Measurements from ENCODE around the gene LSMEM2.
"Not testable (repeated sequence)": the region's sequence is repeated elsewhere in the genome, so short reads cannot be mapped to it uniquely, and the experiment has no call there.

Gene LSMEM2

DNA sequence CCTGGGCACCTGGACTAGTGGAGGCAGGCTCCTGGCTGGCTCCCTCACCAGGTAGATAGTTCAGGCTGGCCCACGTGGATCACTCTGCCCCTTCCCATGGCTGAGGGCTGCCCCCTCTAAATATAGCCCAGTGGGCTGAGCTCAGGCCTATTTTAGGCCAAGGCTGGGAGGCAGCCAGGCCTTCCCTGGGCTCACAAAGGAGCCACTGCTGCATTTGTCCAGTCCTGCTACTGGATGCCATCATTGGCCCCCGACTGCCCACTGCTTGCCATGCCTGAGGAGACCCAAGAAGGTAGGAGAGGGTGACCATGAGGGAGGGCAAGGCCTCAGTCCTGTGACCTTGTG lies at the start of gene LSMEM2:
Gene LSMEM2, plus strand, starts transcription at position 208 of the 345 bp plus-strand sequence. Its CDS starts 27 bp downstream, at position 235.
- no peak for FAIRE-seq

DNA sequence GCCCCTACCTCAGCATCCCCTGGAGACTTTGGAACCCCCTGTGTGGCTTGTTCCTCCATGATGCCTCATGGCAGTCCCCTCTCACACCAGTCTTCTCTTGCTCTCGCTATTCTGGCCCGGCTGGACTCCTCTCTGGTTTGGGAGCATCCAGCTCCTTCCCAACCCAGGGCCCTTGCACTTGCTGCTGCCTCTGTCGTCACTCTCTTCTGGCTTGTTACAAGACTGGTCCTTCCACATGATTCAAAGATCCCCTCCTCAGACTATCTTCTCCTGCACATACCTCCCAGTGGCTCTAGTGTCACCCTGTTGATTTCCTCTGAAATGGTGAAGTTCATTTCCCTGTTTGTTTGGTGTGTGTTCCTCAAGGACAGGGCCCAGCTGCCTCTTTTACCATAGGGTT lies 49.4 kb upstream of the LSMEM2 start:
- FAIRE-seq: no peak

DNA sequence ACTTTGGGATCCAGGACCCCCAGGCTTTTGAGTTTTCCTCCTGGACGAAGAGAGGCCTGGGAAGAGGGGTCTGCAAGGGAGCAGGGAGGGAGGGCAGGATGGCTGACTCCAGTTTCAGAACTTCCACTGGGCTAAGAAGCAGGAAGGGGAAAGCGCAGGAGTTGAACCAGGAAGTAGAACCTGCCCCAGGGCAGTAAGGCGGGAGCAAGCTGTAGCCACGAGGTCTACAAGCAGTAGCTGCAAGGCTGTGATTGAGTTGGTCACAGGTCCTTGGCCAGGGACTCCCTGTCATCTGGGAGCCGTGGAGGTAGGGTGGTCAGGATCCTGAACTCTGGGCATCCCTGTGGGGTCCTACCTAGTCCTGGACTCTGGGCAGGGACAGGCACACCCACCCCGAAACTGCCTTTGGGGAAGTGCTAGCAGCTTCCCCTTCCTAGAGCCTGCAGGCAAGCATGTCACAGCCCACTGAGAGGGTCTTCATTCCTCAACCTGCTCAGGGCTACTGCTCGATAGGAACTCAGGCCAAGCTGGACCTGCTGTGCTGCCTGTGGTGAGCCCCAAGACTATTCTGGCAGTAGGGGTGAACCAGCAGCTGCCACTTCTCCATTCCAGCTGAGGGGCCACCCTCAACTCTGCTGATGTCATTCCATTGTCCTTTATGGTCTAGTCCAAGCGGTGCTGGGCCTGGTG lies 48.6 kb upstream of the LSMEM2 start:
- FAIRE-seq: no peak

DNA sequence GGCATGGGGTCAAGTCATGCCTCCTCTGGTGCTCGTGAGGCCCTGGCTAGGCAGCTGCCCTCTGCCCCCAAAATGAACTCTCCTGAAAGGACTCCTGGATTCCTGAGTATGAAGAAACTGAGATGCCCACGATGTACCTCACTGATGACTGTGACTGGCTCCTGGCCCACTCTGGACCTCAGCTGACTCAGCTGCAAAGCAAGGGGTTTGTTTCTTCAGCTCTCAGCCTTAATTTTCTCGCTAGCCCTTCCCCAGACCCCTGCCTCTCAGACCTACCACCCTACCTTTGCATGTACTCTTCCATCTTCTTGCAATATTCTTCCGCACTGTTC lies 48.1 kb upstream of the LSMEM2 start:
- FAIRE-seq: no peak

DNA sequence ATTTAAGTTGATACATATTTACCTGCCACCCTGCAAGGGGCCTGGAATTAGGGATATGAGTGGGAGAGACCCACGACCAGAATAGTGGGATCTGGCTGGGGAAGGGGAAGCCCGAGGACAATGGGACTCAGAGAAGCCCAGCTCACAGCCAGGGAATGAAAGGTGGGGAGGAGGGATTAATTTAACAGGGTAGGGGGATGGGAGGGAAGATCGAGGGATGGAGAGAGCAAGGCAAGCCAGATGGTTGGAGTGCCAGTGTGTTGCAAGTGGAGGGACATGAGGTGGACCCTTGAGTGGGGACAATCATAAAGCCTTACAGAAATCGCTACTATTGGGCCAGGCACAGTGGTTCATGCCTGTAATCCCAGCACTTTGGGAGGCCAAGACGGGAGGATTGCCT lies 47.3 kb upstream of the LSMEM2 start:
- FAIRE-seq: no peak

DNA sequence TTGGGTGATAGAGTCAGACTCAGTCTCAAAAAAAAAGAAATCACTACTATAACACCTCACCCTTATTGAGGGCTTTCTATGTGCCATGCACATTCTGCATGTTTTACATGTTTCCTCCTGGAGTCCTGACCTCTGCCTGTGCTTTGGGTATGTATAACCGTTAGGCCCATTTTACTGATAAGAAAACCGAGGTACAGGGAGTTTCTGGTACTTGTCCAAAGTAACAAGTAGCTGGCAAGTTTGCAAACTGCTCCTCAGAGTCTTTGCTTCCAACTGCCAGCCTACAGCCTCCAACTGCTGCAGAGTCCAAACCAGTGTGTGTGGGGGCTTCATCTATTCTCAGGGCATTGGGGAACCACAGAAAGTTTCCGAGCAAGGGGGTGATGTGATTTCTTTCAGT lies 46.6 kb upstream of the LSMEM2 start:
- no peak for FAIRE-seq

DNA sequence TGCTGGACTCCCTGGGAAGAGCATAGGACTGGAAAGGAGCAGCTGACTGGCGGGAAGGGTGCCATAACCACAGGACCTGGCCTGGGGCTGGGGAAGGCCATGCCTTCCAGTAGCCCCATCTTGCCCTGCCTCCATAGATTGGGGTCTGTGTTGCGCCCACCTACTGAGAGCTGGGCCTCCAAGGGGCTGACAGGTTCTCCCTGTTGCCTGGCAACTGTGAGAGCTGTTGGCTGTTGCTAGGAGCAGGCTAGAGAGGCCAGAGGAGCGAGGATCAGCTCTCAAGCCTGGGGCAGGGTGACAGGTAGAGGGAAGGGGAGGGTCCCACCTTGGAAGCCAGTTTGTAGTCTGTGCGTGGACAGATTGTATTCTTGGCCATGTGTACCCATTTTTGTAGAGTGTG lies 45.7 kb upstream of the LSMEM2 start:
- FAIRE-seq: no peak

DNA sequence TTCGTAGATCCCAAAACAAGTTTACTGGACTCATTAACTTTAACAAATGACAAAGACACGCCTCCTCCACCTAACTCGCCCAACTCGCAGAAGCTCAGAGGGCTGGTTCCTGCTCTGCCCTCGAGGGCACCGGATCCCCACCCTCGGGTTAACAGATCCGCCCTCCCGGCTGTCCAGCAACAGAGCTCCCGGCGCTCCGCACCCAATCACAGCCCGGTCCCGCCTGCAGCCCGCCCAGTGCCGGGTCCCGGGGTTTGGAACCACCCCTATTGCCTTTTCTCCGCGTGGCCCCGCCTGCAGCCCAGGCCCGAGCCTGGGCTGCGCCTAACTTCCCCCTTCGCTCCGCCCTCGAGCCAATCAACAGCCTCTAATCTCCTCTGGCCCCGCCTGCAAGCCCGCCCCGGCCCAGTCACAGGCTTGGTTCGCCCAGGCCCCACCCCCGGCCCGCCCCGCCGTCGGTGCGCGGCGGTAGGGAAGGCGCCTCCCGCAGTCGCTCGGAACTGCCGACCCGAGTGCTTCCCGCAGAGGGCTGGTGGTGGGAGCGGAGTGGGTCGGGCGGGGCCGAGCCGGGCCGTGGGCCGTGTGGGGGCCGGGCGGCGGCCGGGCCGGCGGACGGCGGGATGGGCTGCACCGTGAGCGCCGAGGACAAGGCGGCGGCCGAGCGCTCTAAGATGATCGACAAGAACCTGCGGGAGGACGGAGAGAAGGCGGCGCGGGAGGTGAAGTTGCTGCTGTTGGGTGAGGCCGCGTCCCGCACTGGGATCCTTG lies 43.0 kb upstream of the LSMEM2 start, which contains the start of gene GNAI2:
Gene GNAI2, plus strand, starts transcription at position 489 of the 768 bp plus-strand sequence. Its CDS starts 132 bp downstream, at position 621.
- peak; percentile 100 for FAIRE-seq

DNA sequence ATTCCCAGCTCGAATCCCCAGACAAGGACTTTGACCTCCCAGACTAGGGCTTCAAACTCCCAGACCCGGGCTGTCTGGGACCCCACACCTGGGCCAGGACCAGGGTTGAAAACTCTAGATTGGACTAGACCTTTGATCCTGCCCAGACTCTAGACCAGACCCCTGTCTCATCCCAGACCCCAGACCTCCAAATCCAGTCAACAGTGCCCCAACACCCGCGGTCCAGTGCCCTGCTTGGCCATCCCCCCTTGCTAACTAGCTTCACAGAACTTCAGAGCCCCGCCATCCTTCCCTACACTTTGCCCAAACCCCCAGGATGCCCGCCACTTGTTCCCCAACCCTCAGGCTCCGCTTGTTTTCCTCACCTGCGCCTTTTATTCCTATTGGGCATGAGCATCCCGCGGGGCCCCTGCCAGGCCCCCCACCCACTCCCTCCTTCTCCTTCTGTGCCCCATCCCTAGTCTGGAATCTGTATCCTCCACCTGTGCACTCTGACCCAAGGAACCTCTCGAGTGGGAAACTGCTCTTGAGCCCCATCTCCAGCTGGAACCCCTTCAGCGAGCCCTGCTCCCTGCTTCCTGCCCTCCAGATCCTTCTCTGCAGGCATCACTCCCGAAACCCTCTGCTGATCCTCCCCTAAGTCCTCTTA lies 42.3 kb upstream of the LSMEM2 start:
- no peak for FAIRE-seq

DNA sequence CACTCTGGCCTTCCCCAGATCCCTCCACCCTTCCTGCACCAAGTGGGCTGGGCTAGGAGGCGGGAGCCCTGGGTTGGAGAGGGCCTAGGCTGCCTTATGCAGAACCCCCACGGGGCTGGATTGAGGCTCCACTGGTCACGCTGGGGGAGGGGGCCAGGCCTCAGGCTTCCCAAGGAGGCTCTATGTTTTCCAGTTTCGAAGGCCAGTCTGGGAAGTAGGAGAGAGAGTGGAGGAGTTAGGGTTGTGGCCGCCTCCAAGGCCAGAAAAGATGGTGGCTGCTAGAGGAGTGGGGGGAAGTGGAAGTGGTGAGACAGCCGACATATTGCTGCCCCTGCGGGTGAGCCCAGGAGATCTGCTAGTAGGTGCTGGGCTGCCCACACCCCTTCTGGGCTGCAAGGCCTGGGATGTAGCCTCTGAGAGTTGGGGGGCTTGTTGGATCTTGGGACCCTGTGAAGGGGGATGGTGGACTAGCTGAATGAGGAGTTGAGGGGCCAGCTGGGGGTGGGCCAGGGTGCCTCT lies 41.7 kb upstream of the LSMEM2 start:
- FAIRE-seq: no peak

DNA sequence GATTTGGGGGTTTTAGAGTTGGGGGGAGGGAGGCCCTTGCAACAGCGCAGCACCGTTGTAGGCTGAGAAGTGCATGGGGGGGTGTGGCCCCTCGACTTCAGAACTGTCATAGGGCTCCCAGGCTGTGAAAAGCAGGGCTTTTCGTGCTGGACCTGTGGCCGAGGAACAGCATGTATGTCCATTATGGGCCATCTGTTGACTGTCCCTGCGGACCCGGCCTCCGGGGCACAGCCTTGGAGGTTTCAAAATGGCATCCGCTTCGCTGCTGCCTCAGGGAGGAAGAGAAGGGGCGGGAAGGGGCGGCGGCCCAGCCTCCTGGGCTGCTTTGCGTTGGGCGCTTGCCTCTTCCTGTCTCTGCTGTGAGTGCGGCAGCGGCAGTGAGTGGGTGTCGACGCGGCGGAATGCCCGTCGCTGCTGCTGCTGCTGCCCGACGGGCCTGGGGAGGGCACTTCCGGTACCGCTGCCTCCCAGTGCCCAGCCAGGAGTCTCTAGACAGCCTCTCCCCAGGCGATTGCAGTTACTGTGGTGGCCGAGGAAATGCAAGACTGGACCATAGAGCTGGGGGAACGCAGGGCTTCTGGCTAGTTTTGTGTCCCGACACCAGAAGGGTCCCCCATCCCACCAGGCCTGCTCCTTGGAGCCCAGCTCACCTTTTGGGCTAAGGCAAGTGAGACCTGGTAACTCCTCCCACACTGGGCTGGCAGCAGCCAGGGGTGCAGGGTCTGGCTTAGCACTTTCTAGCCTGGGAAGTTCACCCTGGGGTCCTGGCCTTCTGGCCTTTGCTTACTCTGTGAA lies 40.9 kb upstream of the LSMEM2 start:
- FAIRE-seq: no peak

DNA sequence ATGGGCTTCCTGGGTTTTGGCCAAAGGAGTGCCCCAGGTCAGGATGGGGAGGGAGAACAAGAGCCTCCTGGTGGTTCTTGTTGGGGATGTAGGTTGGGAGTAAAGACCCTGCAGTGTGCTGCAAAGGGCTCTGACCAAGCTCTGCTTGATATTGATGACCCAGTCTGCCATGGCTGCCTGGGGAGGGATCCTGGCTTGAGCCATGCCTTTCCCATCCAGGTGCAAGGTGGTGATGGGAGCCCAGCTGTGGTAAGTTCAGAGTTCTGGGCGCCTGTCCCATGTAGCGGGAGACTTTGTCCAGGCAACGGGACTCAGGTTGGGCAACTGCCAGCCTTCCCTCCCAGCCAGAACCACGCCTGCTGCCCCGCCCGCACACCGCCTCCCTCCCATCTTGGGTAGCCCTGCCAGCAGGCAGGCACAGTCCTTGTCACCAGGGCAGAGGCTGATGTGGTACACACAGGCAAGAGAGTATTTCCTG lies 40.3 kb upstream of the LSMEM2 start:
- FAIRE-seq: no peak

DNA sequence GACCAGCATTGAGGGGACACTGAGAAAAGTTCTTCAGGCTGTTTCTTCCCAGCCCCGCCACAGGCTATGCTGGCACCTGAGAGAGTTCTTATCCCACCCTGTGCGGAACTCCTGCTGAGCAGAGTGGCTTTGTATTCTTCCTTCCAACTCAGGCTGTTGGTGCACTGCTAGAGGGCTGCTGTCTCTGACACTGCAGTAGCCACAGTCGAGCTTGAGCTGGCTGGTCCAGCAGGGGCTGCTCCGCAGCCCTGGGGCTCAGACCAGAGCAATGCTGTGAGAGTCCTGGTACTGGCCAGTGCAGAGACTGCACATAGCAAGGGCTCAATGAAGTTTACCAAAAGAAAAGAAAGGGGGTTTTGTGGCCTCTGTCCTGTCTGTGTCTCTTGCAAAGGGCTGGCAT lies 39.2 kb upstream of the LSMEM2 start:
- FAIRE-seq: no peak

DNA sequence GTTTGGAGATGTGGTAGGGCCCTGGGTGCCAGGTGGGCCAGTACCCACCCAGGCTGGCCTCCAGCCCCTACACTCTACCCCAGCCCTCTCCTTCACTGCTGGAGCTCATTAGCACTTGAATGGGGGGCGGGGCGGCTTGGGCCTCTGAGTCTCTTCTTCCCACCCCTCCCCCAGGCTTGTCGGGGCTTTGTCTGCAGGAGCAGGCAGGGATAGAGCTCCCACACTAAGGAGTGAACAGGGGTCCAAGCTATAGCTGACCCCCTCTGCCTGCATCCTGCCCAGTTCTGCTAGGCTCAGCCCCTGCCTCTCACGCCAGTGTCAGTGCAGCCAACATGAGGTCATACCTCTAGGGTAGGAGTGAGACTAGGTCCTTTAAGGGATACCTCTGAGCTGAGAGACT lies 37.7 kb upstream of the LSMEM2 start:
- no peak for FAIRE-seq

DNA sequence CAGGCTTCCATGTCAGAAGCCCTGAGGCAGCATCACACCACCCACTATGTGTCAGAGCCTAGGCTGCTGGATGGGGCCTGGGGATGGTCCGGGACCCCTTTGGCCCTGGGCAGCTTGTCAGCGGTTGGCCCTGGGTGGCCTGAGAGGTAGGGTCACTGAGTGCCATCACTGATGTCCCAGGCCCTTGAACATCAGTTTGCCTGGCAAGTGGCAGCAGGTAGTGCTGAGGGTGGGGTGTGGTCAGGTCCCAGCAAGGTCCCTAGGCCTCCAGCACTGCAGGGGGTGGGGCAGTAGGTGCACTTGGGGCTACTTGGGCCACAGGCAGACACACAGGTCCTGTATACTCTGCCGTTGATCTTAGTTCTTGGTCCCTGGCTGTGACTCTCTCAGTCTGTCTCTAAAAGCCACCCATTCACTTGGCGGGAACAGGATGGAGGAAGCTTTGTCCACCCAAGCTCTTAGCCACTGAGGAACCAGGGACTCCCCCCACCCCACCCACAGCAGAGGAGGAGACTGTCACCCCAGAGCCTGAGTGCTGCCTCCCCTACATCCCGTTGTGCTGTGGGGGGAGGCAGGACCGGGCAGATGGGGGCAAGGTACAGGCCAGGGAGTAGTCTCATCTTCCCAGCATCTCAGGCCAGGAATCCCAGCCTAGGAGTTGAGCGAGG lies 37.0 kb upstream of the LSMEM2 start:
- FAIRE-seq: no peak

DNA sequence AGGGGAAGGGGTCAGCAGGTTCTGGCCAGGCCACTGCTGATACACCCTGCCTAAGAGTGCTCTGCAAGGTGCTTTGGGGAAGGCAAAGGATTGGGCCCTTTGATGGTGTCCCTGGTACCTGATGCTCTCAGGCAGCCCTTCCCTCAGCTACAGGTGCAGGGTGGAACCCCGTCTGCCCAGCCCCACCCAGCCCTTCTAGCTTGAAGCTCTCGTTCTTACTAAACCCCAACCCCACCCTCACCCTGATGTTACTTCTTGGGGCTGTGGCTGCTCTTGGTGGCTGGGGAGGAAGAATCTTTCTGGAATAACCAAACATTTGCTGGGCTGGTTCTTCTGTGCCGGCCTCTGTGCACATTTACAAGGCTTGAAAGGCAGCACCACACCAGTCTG lies 36.5 kb upstream of the LSMEM2 start:
- no peak for FAIRE-seq

DNA sequence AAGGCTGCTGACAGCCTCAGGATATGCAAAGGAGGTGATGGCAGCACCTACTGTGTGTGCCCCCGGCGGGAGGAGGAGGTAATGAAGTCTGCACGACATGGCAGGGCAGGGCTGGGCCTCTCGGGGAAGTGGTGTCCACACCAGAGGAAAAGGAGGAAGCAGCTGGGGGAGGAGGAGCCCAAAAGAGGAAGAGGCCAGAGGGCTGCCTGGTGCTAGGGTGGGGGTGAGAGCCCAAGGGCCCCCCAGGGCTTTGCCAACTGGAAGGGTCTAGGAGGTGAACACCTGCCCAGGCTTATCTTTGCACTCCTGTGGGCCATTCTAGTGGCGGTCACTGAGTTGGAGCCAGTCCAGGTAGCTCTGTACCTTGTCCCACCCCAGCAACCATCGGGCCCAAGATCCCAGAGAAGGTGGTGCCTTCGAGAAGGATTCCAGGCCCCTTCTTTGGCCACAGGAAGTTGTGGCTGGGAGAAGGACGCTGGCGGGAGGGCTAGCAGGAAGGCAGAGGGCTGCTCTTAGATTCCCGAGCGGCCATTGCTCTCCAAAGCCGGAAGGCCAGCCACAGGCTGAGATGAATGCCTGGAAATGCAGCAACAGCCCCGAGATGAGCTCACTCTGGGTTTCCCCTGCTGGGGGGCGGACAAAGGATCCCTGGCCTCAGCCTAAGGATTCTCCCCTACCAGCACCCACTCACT lies 35.9 kb upstream of the LSMEM2 start:
- FAIRE-seq: no peak

DNA sequence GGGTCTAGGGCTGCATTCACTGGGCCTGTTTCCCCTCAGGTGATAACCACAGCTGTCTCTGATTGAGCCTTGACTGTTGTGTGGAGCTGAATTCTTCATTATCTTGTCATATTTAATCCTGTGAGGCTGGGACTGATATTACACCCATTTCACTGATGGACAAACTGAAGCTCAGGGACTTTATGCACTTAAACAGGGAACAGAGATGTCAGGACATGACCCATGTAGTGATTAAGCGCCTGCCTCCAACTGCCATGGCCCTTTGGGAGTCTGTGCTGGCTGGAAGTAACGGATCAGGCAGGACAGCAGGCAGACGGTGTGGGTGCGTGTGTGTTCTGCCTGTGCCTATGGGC lies 35.4 kb upstream of the LSMEM2 start:
- no peak for FAIRE-seq

DNA sequence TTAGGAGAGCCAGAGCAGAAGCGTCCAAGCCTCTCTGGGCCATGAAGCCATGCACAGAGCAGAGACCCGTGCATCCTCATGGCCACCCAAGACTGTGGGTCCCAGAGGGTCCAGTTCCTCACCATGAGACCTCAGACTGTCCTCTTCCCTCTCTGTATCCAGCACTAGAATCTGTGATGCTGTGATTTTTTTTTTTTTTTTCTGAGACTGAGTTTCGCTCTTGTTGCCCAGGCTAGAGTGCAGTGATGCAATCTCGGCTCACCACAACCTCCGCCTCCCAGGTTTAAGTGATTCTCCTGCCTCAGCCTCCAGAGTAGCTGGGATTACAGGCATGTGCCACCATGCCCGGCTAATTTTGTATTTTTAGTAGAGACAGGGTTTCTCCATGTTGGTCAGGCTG lies 34.1 kb upstream of the LSMEM2 start:
- not testable (repeated sequence) for FAIRE-seq

DNA sequence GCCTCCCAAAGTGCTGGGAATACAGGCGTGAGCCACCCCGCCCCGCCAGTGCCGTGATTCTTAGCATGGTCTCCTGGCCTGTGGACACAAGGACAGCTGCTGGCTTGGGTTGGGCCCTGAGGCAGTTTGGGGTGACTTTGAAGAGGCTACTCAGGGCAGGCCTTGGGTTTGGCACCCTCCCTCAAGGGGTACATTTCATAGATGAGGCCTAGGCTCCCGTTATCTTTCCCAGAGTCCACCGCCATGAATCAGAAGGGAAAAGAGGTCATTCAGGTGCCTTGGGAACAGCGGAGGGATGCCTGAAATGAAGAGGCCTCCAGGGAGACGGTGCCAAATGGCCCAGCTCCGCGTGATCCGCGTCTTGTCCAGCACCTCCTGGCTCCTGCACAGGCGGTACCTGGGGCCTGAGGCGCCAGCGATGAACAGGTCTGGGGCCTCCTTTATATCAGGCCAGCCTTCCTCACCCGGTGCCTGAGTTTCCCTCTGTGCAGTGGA lies 33.6 kb upstream of the LSMEM2 start:
- no peak for FAIRE-seq

DNA sequence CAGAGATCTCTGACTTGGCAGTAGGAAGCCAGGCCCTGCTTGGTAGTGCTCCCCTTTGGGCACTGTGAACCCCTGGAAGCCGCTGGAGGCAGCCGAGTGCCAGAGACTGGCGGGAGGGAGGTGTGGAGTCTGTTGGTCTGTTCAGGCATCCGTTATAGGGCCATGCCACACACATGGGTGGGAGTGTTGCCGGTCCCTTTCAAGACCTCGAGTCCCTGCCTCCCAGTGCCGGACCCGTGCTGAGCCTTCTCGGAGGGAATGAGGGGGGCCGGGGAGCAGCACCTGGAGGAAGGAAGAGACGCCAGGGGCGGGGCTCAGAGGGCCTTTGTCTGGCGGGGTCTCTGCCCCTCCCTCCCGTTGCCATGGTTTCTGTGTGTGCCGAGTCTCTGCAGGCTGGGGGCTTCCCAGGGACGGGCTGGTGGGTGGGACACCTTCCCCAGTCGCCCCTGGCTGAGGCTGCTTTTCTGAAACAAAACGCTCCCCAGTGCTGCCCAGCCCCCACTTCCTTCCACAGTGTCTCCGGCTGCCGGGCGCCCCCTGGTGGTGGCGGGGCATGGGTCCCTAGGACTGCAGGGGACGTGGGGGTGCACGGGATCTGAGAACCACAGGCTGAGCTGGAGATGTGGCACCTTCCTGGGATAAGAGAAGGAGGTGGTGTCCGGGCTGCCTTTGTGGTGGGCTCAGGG lies 32.9 kb upstream of the LSMEM2 start:
- FAIRE-seq: no peak

All from G401.6 (cell line).